Transverse colon (tissue), 4 donors: ENCODE results near the gene DNAAF3. TPM values are rescaled to one million over a fixed set of nuclear protein-coding genes. Genes with fewer than 3 reads are reported as not detected.
"Not testable (repeated sequence)": the region's sequence is repeated elsewhere in the genome, so short reads cannot be mapped to it uniquely, and the experiment has no call there.

Experiments
- DNase-seq: peaks from one replicate; pipeline ENCODE4 v3.0.0-alpha.2; 2019
- H3K27ac ChIP-seq, 4 donors: fragments of 200-600 bp; sonication (generic); 2 replicates each; pipeline ENCODE4 v1.5.1; 2016 to 2018; ENCODE audit warnings: inconsistent platforms in 4 of 4
- H3K27me3 ChIP-seq: fragments of 200-600 bp; sonication (generic); 2 replicates; pipeline ENCODE4 v1.5.1; 2017; ENCODE audit warnings: inconsistent platforms
- H3K36me3 ChIP-seq, 4 donors: fragments of 200-600 bp; sonication (generic); 2 replicates each; pipeline ENCODE4 v1.5.1; 2017 to 2019; ENCODE audit warnings: inconsistent platforms in 4 of 4
- H3K4me1 ChIP-seq, 4 donors: fragments of 200-600 bp; sonication (generic); 2 replicates each; pipeline ENCODE4 v1.5.1; 2017 to 2020; ENCODE audit warnings: inconsistent platforms in 4 of 4
- H3K4me3 ChIP-seq, 4 donors: fragments of 200-600 bp; sonication (generic); 1 replicate in 1 of 4; 2 replicates in 3 of 4; pipeline versions ENCODE4 v1.5.1 to v1.6.1; 2017 to 2019; ENCODE audit warnings: inconsistent platforms in 4 of 4
- H3K9me3 ChIP-seq, 2 donors: fragments of 200-600 bp; sonication (generic); 2 replicates each; pipeline ENCODE4 v1.5.1; 2017 to 2019; ENCODE audit warnings: inconsistent platforms in 2 of 2
- EP300 ChIP-seq: sonication (generic); formaldehyde crosslinking; IDR thresholded peaks from one replicate; pipeline ENCODE4 v1.6.1; 2017; ENCODE audit warnings: antibody characterized with exemption, low read depth
- POLR2A ChIP-seq: fragments of 450-650 bp; IDR thresholded peaks from one replicate; pipeline ENCODE4 v1.6.1; 2016; ENCODE audit warnings: antibody characterized with exemption, mild to moderate bottlenecking, moderate library complexity
- POLR2AphosphoS5 ChIP-seq, 3 donors: sonication (generic); formaldehyde crosslinking; IDR thresholded peaks; one replicate each; pipeline ENCODE4 v1.6.1; 2016; ENCODE audit warnings: antibody characterized with exemption in 3 of 3
- WGBS, 2 donors: methylation state at CpG; one replicate each; pipeline ENCODE4 v1.1.5; 2018; ENCODE audit warnings: low coverage in 1 of 2; 5-methylcytosine and 5-hydroxymethylcytosine counted together
- in situ Hi-C, 4 donors: fragments of 200-750 bp; cut with MboI; loops; one replicate each; pipeline versions ENCODE4 v1.15.0 to v1.15.1; 2017; ENCODE audit warnings: low sequenced_read_pairs in 3 of 4, low pct_ligation_motif_present in 1 of 4, low pct_unique_long_range_greater_than_20kb in 1 of 4
- intact Hi-C: fragments of 100-400 bp; cut with DNase I; formaldehyde crosslinking; loops from one replicate; pipeline ENCODE4 v1.15.1; 2023; ENCODE audit warnings: low total_unique reads
- total RNA-seq, 4 donors: library from RNA; depleted of rRNA; stranded (reverse); fragments of >200 nt; gene quantifications; one replicate each; pipeline ENCODE4 v1.1.0, GENCODE V29; 2016
- TF ChIP-seq, protein P1 (sequence below), 5 experiments: fragments of 200-600 bp in 3 of 5; fragments of 450-650 bp in 2 of 5; sonication (generic) in 3 of 5; IDR thresholded peaks; 1 replicate in 2 of 5; 2 replicates in 3 of 5; pipeline ENCODE4 v1.5.1; 2016 to 2017; ENCODE audit warnings: antibody characterized with exemption in 5 of 5, inconsistent platforms in 3 of 5, mild to moderate bottlenecking in 2 of 5, moderate library complexity in 1 of 5

DNAAF3 gene
- total RNA-seq, 4 donors from 2014 or later, result 0.40 to 0.41 TPM; not detected in 2

DNA sequence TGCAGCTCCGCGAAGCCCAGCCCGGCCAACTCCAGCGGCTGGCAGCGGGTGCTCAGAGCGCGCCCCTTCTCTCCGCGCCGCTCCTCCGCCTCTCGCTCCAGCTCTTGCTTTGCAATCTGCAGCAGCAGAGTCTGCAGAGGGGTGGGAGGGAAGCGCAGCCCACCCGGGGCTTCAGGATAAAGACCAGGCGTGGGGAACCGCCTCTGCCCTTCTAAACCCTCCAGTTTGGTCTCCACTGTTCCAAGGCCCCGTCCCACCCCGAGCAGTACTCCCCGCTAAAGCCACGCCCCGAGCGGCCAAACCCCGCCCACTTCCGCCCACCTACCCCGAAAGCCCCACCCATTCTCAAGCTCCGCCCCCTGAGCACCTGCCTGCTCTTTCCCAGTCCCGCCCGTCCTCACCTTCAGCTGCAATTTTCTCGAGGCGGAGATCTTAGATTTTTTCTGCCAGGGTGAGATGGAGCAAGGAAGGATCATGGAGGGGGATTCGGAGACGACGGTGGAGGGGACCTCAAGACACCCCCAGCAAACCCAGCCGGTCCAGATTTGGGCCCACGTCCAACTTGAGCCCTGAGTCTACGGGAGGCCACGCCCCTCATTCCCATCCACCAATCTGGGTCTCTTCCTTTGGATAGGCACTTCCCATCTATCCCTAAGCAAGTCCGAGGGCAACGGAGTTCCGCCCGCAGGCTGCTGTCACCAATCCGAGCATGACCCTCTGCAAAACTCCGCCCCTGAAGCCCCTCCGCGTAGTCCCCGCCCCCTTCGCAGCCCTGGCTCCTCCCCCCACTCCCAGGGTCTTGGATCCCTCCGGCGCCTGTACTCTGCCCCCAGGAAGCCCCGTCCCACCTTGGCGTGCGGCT lies 10.0 kb downstream of the DNAAF3 start:
- peaks cover 68% of the 10 kb centered on the region for H3K27me3 ChIP-seq
- no peak overlapping the region for H3K27ac ChIP-seq
- in situ Hi-C loops (no loop called here), intact Hi-C loops (no loop called here)
- DNase-seq, result peak; percentile 74
- TF ChIP-seq POLR2A, result no peak
- TF ChIP-seq POLR2AphosphoS5 (IDR thresholded peaks at IDR 0.05), result no peak
- TF ChIP-seq EP300, result no peak
- TF ChIP-seq, protein P1, sequence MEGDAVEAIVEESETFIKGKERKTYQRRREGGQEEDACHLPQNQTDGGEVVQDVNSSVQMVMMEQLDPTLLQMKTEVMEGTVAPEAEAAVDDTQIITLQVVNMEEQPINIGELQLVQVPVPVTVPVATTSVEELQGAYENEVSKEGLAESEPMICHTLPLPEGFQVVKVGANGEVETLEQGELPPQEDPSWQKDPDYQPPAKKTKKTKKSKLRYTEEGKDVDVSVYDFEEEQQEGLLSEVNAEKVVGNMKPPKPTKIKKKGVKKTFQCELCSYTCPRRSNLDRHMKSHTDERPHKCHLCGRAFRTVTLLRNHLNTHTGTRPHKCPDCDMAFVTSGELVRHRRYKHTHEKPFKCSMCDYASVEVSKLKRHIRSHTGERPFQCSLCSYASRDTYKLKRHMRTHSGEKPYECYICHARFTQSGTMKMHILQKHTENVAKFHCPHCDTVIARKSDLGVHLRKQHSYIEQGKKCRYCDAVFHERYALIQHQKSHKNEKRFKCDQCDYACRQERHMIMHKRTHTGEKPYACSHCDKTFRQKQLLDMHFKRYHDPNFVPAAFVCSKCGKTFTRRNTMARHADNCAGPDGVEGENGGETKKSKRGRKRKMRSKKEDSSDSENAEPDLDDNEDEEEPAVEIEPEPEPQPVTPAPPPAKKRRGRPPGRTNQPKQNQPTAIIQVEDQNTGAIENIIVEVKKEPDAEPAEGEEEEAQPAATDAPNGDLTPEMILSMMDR (IDR thresholded peaks at IDR 0.05), result no peak
- 24% methylated on average over 41 of the region's 52 CpGs; no CpG with 5 or more reads in 1 of the 2 donors for WGBS, 2 donors
- no peaks in the 10 kb centered on the region for H3K9me3 ChIP-seq
- peak overlapping the region in 2 of 4 donors; percentile 14 to 26 for H3K4me3 ChIP-seq
- H3K4me1 ChIP-seq, result peaks cover 0 to 16% (median 5%) of the 10 kb centered on the region in 4 donors
- H3K36me3 ChIP-seq, result no peaks in the 10 kb centered on the region

DNA sequence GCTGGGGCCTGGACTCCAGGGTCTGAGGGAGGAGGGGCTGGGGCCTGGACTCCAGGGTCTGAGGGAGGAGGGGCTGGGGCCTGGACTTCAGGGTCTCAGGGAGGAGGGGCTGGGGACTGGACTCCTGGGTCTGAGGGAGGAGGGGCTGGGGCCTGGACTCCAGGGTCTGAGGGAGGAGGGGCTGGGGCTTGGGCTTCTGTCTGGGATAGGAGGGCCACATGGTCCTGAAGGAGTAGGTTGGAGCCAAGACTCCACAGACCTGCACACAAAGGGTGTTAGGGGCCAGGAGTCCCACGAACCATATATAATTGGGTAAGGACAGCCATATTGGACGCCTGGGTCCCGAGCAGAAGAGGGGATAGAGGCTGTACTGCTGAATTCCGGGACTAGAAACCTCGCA lies 10.6 kb downstream of the DNAAF3 start:
- Histone ChIP-seq H3K27me3 (peaks cover 65% of the 10 kb centered on the region), H3K4me1 (peaks cover 0 to 16% (median 5%) of the 10 kb centered on the region in 4 donors), H3K4me3 (peak overlapping the region in 2 of 4 donors; percentile 14 to 26)
- H3K36me3 ChIP-seq, H3K9me3 ChIP-seq, H3K27ac ChIP-seq, intact Hi-C loops, DNase-seq, in situ Hi-C loops: not testable (repeated sequence)
- 4% methylated on average over 5 of the region's 5 CpGs; no CpG with 5 or more reads in 1 of the 2 donors for WGBS, 2 donors

DNA sequence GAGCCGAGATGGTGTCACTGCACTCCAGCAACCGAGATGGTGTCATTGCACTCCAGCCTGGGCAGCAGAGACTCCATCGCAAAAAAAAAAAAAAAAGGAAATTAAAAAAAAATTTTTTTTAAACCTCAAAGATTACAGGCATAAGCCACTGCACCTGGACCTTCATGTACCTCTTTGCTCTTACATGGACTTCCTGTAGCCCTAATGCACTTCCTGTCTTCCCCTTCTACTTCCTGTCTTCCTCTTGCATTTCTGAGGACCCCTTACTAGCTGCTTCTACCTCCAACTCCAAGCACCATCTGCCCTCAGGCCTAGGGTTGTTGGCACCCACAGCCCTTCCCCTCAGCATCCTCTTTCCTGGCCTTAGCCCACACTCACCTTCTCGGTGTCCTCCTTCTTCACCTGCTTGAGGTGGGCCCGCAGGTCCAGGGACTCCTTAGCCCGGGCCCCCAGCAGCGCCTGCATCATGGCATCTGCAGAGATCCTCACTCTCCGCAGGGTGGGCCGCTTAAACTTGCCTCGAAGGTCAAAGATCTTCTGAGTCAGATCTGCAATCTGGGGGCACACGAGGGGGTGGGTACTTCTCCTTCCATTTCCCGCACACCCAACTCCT lies 12.7 kb downstream of the DNAAF3 start:
- no peak overlapping the region for H3K4me3 ChIP-seq
- in situ Hi-C loops, result no loop called here
- DNase-seq, result no peak
- peaks cover 65% of the 10 kb centered on the region for H3K27me3 ChIP-seq
- H3K9me3 ChIP-seq, result no peaks in the 10 kb centered on the region
- intact Hi-C loops, result no loop called here
- H3K36me3 ChIP-seq, result no peaks in the 10 kb centered on the region
- WGBS, 2 donors, result 77 to 94% methylated on average over 3 to 12 of the region's 12 CpGs
- H3K27ac ChIP-seq, result no peak overlapping the region
- no peak for TF ChIP-seq POLR2AphosphoS5 (IDR thresholded peaks at IDR 0.05)
- TF ChIP-seq, protein P1 (IDR thresholded peaks at IDR 0.05), result no peak
- TF ChIP-seq POLR2A, result no peak
- TF ChIP-seq EP300, result no peak
- peaks cover 0 to 11% (median 5%) of the 10 kb centered on the region in 4 donors for H3K4me1 ChIP-seq

DNA sequence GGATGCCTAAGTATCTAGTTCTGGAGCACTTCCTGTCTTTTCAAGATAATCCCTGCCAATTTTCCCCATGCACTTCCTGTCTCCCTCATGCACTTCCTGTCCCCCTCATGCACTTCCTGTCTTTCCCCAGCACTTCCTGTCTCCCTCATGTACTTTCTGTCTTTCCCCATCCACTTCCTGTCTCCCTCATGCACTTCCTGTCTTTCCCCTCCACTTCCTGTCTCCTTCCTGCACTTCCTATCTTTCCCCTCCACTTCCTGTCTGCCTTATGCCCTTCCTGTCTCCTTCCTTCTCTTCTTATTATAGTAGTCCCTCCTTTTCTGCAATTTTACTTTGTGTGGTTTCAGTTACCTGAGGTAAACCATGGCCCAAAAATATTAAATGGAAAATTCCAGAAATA lies 14.4 kb downstream of the DNAAF3 start:
- Histone ChIP-seq H3K27me3 (peaks cover 64% of the 10 kb centered on the region), H3K9me3 (no peaks in the 10 kb centered on the region)
- in situ Hi-C loops, result no loop called here

More for the DNA sequence above, 14.4 kb downstream of the DNAAF3 start:
- TF ChIP-seq POLR2A, result no peak
- H3K4me3 ChIP-seq, result no peak overlapping the region
- no peak overlapping the region for H3K27ac ChIP-seq
- intact Hi-C loops, result no loop called here
- no peak for DNase-seq
- no peaks in the 10 kb centered on the region for H3K36me3 ChIP-seq
- peaks cover 0 to 11% (median 5%) of the 10 kb centered on the region in 4 donors for H3K4me1 ChIP-seq
